GM19025 (cell line): ENCODE data around the gene LPAR1.

Experiments used
- ATAC-seq: cut with Tn5 transposase; IDR thresholded peaks from one replicate; pipeline ENCODE4 v1.9.1; 2021; ENCODE audit warnings: mild to moderate bottlenecking, low read depth, moderate library complexity; ENCODE audit not compliant: unreplicated experiment

The LPAR1 gene

DNA sequence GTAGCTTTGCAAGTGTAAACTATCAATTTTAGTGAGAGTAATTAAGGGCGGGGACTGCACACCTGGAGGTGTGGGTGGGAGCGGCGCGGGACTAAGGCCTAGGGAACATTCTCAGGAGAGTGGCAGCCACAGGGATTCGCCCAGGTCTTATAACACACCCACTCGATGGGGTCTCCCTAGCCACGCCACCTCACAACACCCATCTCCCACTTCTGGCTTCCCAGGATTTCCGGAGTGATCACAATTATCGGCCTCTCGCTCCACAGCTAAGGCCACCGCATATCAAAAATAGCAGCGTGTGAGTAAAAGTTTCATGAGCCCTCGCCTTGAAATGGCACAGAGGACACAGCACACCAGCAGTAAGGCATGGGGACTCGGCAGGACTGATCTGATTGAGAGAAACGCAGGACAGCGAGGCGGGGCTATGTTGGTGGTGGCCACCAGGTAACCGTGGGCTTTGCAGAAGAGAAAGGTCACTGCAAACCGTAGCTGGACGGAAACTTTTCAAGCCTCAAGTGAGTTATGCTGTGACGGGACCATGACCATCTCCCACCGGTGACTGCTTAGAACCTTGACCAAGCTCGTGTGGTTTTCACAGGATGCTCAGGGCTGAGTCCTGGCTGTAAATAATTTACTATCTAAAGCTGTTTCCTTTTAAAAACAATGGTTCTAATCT is 1.1 kb upstream of the LPAR1 start:
- ATAC-seq: peak; percentile 48

DNA sequence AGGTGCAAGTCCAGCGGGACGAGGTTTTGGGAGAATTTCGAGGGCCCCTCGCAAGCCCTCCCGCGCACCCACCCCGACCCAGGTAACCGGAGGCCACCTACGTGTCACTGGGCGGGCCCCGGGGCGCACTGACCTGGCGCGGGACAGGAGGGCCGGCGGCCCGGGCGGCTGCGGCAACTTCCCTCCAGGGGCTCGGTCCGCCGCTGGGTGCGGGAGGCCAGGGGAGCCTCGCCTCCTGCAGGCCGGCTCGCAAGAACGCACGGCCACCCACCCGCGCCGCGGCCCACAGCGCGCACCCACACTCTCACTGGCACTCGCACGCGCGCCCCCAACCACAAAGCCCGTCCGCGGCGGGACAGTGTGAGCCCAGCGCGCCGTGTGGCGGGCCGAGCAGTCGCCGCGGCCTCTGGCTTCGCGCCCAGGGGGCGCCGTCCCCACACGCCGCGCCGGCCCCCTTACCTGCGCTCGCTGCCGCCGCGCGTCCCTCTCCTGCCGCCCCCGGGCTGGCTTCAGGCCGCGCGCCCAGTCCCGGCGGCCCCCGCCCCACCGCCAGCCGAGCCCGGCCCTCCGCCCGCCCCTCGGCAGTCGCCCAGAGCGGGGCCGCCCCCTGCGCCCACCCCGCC is 451 bp downstream of the LPAR1 start:
- no peak for ATAC-seq

DNA sequence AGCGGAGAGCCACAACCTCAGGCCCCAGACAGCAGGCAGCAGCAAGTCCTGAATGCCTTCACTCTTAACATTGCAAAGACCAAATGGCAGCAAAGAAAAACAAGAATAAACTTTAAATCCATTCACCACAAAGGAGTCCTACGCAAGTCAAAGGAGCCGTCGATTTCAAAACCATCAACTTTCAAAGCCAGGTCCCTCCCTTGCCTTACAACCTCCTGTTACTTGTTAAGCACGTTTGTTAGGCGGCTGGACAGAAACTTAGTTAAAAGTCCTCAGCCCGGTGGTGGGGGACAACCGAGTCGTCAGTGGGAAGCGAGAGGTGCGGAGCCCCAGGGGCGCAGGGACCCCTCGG is 938 bp downstream of the LPAR1 start:
- ATAC-seq: no peak

DNA sequence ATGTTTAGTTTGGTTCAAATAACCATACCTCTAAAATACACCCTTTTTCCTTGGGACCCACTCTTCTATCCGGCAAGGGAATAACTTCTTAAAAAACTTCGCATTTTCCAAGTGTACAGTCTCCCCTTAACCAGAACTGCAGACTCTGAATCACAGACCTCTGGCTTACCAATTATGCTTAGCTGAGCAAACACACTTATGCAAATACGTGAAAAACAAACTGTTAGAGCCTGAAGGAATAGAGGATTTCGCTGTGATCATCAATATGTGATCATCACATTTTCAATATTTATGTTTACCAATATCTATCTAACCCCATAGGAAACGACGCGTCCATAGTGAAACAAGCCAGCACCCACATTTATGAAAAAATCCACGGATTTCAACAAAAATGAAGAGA is 1.3 kb downstream of the LPAR1 start:
- ATAC-seq: no peak

DNA sequence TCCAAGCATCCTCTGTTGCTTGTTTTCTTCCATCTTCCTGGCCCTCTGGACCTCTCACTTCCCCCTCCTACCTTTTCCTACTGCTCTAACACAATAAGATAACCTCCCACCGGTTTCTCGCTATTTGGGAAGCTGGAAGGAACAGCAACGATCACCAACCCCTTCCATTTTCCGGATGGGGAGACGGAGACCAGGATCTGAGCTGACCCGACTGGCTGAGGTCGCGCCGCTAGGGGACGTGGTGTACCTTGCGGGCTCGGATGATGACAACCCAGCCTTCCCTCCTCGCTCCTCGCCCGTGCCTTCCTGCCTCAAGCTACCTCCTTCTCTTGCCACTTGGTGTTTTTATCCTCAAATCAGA is 1.9 kb downstream of the LPAR1 start:
- no peak for ATAC-seq

DNA sequence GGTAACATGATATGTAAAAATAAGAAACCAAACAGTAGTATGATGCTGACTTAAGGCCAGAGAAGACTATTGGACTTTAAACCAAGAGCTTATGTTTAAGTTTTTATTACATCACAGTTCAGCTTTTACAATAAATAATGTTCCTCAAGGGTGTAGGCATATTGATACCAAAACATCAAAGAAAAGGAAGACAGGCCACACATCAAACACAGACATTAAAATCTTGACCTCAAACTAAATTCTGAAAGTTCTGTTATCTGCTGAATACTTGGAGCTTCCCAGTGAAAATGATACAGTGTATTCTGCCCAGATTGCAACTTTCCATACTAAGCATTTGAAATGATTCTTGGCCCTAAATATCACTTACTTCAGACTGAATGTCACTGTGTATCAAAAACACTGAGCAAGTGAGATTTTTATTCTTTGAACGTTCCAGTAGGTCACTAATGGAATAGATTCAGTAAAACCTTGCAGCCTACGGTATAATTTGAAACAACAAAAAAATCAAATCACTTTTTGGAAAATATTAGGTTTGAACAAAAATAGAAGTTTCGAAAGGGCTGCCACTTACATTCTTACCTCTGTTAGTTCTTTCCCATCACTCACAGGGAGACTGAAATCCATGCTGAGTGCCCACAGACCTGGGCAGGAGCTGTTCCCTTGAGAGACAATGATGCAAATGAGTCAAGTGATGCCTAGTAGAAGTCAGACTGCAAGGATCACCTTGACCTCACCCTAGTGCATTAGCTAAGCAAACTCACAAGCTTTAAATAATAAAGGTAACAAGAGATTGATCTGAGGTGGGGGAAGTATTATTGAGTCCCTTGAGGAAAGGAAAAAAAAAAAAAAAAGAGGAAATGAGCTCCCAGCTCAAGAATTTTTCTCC is 2.5 kb downstream of the LPAR1 start:
- ATAC-seq: no peak

DNA sequence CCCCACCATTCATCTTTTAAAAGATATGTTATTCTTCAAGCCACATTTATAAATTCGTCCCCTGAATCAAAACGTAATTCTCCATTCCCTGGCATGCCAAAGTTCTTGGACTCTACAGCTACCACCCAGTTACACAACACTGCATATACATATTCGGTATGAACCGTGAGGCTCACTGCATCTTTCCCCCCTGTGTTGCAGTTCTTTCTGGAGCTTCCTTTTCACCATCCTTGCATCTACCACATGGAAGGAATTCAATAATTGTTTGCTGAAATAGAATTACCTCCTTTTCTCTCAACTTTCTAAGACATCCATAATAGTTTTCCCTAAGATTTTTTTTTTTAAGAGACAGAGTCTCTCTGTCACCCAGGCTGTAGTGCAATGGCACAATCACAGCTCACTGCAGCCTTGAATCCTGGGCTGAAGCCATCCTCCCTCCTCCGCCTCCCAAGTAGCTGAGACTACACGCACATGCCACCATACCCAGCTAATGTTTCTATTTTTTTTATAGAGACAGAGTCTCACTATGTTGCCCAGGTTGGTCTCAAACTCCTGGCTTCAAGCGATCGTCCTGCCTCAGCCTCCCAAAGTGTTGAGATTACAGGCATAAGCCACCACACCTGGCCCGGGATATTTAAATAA is 3.3 kb downstream of the LPAR1 start:
- ATAC-seq: no peak

DNA sequence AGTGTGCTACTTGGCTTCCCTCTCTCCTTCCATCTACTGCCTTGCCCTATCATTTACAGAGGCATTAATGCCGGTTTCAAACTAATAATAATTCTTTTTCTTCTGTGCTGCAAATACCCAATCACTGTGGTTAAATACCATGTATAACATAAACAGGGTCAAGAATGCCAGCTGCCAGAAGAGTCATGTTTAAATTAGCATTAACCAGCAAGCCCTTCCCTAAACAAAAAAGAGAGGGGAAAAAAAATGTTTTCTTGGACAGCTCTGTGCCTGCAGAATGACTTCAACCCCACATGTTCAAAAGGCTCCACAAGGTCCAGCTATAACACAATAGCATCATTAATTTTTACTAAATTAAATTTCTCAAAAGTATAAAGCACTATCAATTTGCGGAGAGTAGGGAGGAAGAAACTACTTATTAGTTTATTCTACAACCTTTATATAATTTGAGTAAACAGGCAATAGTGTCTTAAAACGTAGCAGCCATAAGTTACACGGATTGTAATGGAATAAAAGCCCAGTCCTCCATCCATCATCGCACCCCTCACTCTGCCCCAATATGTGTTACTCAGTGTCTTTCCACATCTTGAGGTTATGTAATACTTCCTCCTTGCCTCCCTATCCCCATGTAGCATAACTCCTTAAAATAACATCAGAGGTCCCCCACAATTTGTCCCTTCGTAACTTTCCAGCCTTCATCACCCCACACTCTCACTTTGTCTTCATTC is 3.9 kb downstream of the LPAR1 start:
- ATAC-seq: no peak

DNA sequence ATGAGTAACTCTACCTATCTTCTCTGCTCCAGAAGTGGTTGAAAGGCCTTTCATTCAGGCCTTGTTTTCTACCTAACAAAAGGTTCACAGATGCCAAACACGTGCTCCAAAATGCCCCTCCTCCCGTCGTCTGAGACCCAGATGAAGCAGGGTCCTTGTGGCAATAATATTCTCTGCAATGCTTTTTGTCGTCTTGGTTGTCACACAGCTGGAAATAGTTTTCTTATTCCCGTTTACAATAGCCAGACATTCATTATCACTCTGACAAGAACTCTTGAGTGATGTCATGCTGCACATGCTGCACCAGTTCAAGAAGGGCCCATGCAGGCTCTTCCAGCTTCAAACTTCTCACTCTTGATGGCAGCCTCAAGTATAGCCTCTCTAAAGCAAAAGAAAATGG is 7.8 kb downstream of the LPAR1 start:
- no peak for ATAC-seq

DNA sequence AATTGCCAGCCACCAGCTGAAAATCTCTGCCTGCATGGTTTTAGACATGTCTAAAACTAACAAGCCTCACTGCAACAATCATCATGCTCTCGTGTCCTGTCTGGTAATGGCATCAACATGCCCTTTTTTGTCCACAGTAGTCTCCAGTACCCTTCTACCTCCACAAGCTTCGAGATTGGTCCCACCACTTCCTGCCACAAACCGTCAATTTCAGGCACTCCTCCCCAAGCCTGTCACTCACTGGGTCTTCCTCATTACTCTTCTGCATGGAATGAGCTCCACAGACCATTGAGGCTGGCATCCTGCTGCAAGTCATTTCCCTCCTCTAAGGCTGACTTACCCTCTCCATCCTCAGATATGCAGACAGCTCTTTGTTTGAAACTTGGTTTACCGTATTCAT is 9.0 kb downstream of the LPAR1 start:
- ATAC-seq: no peak

DNA sequence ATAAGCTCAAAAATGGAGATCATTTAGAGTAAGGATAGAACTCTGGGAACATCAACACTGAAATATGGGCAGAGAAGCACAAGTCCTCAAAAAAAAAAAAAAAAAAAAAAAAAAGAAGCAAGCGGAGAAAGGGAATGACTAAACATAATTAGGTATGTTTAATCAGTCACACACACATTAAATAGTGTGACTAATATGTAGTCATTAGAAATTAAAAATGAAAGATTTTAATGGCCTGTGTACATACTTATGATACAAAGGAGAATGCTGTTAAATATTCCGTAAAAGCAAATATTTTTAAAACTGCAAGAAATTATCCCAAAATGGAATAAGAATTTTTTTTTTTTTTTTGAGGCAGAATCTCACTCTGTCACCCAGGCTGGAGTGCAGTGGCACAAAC is 10.5 kb downstream of the LPAR1 start:
- ATAC-seq: no peak

DNA sequence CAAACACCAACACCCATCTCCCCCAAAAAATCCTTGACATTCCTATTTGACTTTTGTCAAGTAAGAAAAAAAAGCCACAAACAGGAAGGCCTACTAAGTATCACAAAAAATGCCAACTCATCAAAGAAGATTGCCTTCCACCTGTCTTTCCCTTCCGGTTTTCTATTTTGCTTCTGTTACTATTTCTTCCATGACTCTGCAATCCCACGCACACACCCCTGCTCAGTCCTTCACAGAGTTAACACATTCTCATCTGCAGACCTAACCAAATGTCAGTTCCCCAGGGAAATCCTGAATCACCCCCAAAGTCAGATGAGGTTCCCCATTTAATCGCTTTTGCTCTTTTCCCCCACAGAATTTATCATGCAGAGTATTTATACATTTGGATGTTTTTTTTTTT is 15.1 kb downstream of the LPAR1 start:
- no peak for ATAC-seq

DNA sequence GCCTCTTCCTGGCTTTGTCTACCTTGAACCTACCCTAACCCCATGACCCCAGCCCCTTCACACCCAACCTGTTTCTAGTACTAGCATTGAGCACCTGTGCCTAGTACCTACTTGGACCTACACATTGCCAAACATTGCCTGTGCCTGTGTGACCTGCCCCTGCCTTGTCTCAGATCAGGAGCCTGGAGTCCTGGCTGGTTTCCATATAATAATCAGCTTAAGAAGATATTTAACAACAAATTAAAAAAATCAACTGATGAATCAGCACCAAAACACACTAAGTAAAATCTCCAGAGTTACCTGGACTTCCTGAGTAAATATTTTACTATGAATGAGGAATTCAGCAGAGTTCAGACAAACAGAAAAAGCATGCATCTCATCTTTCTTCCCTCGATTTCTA is 17.7 kb downstream of the LPAR1 start:
- ATAC-seq: no peak

DNA sequence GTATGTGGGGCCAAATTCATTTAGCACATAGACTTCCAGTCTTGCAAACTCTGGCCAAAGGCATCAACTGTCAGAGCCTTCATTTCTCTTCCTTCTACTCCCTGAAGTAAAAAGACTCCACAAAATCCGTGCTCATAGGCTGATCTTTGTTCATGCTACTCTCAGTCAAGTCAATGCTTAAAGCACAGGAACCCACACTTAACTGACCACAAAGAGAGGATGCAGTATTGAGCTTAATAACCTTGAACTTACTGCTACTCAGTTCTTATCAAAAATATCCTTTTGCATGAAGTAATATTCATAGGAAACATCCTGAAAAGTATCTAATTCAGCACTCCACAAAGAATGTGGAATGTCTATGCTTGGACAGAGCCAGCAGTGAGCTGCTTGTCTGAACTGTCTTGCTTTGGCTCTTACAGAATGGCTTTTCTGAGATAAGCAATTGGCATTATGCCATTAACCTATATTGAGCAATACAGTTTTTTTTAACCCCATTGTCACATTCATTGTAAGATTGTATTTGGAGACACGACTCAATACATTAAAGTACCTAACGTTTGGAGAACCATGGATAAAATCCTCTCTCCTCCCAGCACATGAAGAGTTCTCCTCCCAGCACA is 21.7 kb downstream of the LPAR1 start:
- ATAC-seq: no peak

DNA sequence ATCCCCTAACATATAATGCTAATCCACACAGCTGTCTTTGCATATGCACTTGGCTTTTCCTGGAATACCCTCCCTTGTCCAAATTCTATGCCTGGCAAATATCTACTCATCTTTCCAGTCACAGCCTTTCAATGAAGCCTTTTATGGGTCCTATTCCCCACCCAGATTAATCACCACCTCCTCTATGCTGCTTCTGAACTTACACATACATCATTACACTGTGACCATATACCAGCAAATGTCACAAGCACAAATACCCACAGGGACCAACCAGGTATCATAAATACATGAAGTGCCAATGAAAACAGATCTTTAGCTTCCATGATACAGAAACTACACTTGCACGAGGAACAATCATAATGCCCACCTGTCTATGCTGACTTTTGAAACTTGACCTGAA is 22.3 kb downstream of the LPAR1 start:
- no peak for ATAC-seq

DNA sequence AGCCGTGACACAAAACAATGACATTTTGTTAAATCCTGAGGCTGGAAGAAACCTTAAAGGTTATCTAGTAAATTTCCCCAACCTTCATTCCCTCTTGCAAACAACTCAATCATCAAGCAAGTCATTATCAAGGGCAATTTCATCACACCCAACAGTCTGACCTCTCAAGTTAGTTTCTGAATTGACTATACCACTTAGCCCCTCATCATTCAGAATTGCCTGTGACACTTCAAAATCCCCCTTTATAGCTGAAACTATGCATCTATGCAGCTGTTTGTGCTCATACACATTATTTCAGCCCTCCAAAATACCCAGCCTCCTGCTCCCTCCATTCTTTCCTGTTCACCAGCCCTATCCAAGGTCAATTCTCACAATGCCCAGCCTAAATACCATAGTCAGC is 24.6 kb downstream of the LPAR1 start:
- ATAC-seq: no peak

DNA sequence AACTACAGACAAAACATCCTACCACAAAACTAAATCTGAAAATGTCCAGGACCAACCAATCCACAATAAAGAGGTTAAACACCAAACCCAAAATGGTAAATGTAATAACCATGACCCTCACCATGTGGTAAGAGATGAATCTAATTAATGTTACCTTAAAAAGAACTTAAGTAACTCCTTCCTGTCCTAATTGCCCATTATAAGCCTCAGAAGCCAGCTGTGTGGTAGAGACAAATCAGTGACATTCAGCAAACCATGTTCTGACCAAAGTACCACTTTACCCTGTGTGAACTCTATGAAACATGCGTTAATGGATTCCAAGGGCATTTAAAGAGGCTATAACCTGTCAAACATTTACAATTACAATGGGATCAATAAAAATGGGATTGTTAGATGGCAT is 25.0 kb downstream of the LPAR1 start:
- ATAC-seq: no peak

DNA sequence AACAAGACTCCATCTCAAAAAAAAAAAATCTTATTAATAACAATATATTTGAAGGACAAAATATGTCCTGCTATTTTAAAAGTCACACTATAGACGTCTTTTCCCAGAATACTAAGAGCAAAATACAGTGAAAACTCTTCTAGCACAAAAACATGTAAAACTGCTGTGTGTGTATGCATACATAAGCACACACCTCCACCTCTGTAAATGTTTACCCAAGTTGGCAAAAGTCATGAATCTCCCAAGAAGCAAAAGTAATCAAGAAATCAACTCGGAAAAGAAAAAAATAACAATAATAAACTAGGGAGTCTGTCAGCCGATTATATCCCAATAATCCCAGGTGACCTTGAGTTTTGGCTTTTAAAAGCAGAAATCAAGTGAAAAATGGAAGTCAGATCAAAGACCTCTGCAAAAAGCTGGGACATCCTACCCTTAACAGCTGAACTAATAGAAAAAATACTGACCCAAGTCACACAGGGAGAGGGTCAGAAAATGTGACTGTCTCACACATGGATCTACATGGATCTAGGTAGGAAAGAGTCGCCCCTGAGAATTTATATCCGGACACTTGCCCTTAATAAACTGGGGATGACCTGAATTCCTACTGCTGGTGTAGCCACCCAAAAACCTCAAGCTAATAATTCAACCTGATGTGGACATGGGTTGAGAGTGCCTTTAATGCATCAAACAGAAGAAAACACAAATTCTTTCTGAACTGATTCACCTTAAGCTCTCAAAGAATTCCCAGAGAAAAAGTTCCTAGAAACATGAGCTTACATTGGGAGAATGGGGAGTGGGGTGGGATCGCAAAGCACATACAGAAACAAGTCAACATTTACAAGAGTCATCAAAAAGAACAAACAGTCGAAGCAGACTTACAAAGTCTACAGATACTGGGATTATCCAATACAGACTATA is 29.9 kb downstream of the LPAR1 start:
- no peak for ATAC-seq

DNA sequence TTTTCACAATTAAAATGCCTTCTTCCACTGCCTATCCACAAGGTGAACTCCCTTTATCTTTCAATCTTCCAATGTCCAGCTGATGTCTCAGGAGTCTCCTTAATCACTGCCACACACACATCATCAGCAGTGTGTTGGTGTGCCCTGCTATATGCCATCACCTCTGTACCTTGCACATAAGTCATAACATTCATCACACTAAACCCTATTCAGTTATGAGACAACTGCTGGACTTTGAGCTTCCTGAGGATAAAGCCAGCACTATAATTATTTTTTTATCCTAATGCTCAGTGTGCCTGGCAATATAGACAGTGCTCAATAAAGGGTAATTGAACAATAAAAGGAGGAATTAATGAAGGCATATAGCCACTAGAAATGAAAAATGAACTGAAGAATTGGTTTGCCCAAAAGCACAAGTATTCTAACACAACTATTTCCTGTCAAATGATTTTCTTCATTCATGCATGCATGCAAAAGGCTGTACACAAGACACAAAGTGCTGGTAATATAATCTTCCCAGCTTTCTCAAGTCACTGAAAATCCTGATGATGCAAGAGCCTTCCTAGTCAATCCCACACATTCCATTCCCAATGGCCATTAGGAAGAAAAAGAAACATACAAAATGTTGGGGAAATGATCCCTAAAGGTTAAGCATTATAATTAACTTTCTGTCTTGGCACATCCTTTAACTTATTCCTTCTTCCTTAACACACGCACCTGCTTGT is 32.4 kb downstream of the LPAR1 start:
- no peak for ATAC-seq
